GM23338 (cell line): ENCODE measurements around the gene CRYAB. TPM values are rescaled to one million over a fixed set of nuclear protein-coding genes. Genes with fewer than 3 reads are reported as not detected.

ENCODE experiments used
- ATAC-seq: fragments of 200-7000 bp; cut with Tn5 transposase; 3 replicates; pipeline ENCODE4 v1.9.1; 2020
- DNase-seq: peaks from one replicate; pipeline ENCODE4 v3.0.0-alpha.2; 2015; ENCODE audit warnings: low spot score
- H2AFZ ChIP-seq: fragments of 200-600 bp; sonication (generic); 2 replicates; pipeline ENCODE4 v1.8.0; 2016; ENCODE audit warnings: antibody characterized with exemption, mild to moderate bottlenecking, moderate library complexity
- H3F3A ChIP-seq: fragments of 200-600 bp; sonication (generic); replicated peaks from 2 replicates; pipeline ENCODE4 v1.8.0; 2017; ENCODE audit warnings: antibody characterized with exemption, mixed run types, low read depth
- H3K27ac ChIP-seq: fragments of 200-600 bp; sonication (generic); 2 replicates; pipeline ENCODE4 v1.6.1; 2016; ENCODE audit warnings: low read depth
- H3K27me3 ChIP-seq: fragments of 200-600 bp; sonication (generic); 2 replicates; pipeline ENCODE4 v1.8.0; 2016; ENCODE audit warnings: mild to moderate bottlenecking, mixed run types, moderate library complexity; ENCODE audit not compliant: insufficient read depth
- H3K36me3 ChIP-seq: fragments of 200-600 bp; sonication (generic); 2 replicates; pipeline ENCODE4 v1.8.0; 2016; ENCODE audit warnings: mild to moderate bottlenecking; ENCODE audit not compliant: insufficient read depth
- H3K4me1 ChIP-seq: fragments of 200-600 bp; sonication (generic); 2 replicates; pipeline ENCODE4 v1.8.0; 2016; ENCODE audit warnings: mild to moderate bottlenecking, moderate library complexity; ENCODE audit not compliant: insufficient read depth
- H3K4me2 ChIP-seq: fragments of 200-600 bp; sonication (generic); 2 replicates; pipeline ENCODE4 v1.7.1; 2017; ENCODE audit warnings: mixed run types
- H3K4me3 ChIP-seq: fragments of 200-600 bp; sonication (generic); 2 replicates; pipeline ENCODE4 v1.6.1; 2016; ENCODE audit warnings: mixed run types
- H3K79me2 ChIP-seq: fragments of 200-600 bp; sonication (generic); replicated peaks from 2 replicates; pipeline ENCODE4 v1.8.0; 2017; ENCODE audit warnings: mild to moderate bottlenecking; ENCODE audit not compliant: insufficient read depth
- H3K9me2 ChIP-seq: fragments of 200-600 bp; sonication (generic); 2 replicates; pipeline ENCODE4 v1.8.0; 2017; ENCODE audit not compliant: insufficient read depth
- H4K20me1 ChIP-seq: fragments of 200-600 bp; sonication (generic); replicated peaks from 2 replicates; pipeline ENCODE4 v1.8.0; 2017; ENCODE audit warnings: mild to moderate bottlenecking; ENCODE audit not compliant: insufficient read depth
- H3K27ac Mint-ChIP-seq: 2 replicates; pipeline ENCODE4 v1.8.0; 2020; ENCODE audit warnings: inconsistent platforms, mild to moderate bottlenecking, moderate library complexity, mixed read lengths
- H3K27me3 Mint-ChIP-seq: 3 replicates; pipeline ENCODE4 v1.8.0; 2022; ENCODE audit warnings: low read depth, mild to moderate bottlenecking, moderate library complexity, mixed read lengths, inconsistent platforms; ENCODE audit not compliant: insufficient read depth, poor library complexity
- H3K36me3 Mint-ChIP-seq: 3 replicates; pipeline ENCODE4 v1.8.0; 2021; ENCODE audit warnings: low read depth, mild to moderate bottlenecking, inconsistent platforms, moderate library complexity, mixed read lengths
- H3K4me1 Mint-ChIP-seq: 3 replicates; pipeline ENCODE4 v1.8.0; 2020; ENCODE audit warnings: mild to moderate bottlenecking, inconsistent platforms, mixed read lengths
- H3K4me3 Mint-ChIP-seq: 3 replicates; pipeline ENCODE4 v1.8.0; 2021; ENCODE audit warnings: moderate library complexity, mild to moderate bottlenecking, inconsistent platforms, mixed read lengths
- H3K9me3 Mint-ChIP-seq: 3 replicates; pipeline ENCODE4 v1.8.0; 2020; ENCODE audit warnings: moderate library complexity, mild to moderate bottlenecking, inconsistent platforms, mixed read lengths
- CREB1 ChIP-seq: fragments of 250-450 bp; sonication (Bioruptor Pico); IDR thresholded peaks from 2 replicates; pipeline ENCODE4 v1.5.0; 2020; ENCODE audit warnings: low read depth, mild to moderate bottlenecking, moderate library complexity
- EZH2 ChIP-seq: fragments of 200-600 bp; sonication (generic); IDR thresholded peaks from one replicate; pipeline ENCODE4 v1.8.0; 2017; ENCODE audit warnings: antibody characterized with exemption, mild to moderate bottlenecking, low read depth; ENCODE audit not compliant: unreplicated experiment
- EZH2phosphoT487 ChIP-seq: fragments of 200-600 bp; sonication (generic); IDR thresholded peaks from one replicate; pipeline ENCODE4 v1.8.1; 2018; ENCODE audit warnings: antibody characterized with exemption; ENCODE audit not compliant: unreplicated experiment
- JUNB ChIP-seq: IDR thresholded peaks from one replicate; pipeline ENCODE4 v1.6.1; 2016; ENCODE audit warnings: antibody characterized with exemption; ENCODE audit not compliant: unreplicated experiment
- NANOG ChIP-seq: IDR thresholded peaks from 2 replicates; pipeline ENCODE4 v1.6.1; 2016; ENCODE audit warnings: antibody characterized with exemption, borderline replicate concordance
- POLR2AphosphoS5 ChIP-seq: IDR thresholded peaks from 2 replicates; pipeline ENCODE4 v1.6.1; 2016; ENCODE audit warnings: antibody characterized with exemption, low read depth
- STAT1 ChIP-seq: IDR thresholded peaks from one replicate; pipeline ENCODE4 v1.6.1; 2016; ENCODE audit warnings: antibody characterized with exemption; ENCODE audit not compliant: unreplicated experiment
- ZNF114 ChIP-seq: fragments of 250-450 bp; sonication (Bioruptor Pico); IDR thresholded peaks from 2 replicates; pipeline ENCODE4 v1.5.0; 2020; ENCODE audit warnings: mild to moderate bottlenecking, moderate library complexity
- polyA plus RNA-seq: library from polyadenylated mRNA; unstranded; fragments of >200 nt; fragmentation: Nextera tagmentation; extraction: Ambion mirVana; gene quantifications from 2 replicates; pipeline ENCODE4 v1.2.1, GENCODE V29; 2016
- total RNA-seq: library from RNA; depleted of rRNA; stranded (reverse); fragments of >200 nt; shearing (Covaris generic); gene quantifications from 2 replicates; pipeline ENCODE4 v1.2.3, GENCODE V29; 2014
- TF ChIP-seq, protein P1 (sequence below): IDR thresholded peaks from 2 replicates; pipeline ENCODE4 v1.6.1; 2016; ENCODE audit warnings: antibody characterized with exemption
- TF ChIP-seq, protein P2 (sequence below), 2 experiments: fragments of 200-600 bp in 1 of 2; sonication (generic) in 1 of 2; conservative IDR thresholded peaks; 2 replicates each; pipeline versions ENCODE4 v1.5.1 to v1.6.1; 2016 to 2017; ENCODE audit warnings: antibody characterized with exemption in 2 of 2, low read depth in 2 of 2, mild to moderate bottlenecking in 2 of 2, moderate library complexity in 1 of 2
- TF ChIP-seq, protein P3 (sequence below): IDR thresholded peaks from one replicate; pipeline ENCODE4 v1.6.1; 2018; ENCODE audit warnings: antibody characterized with exemption; ENCODE audit not compliant: unreplicated experiment
- TF ChIP-seq, protein P4 (sequence below): fragments of 250-450 bp; sonication (Bioruptor Pico); IDR thresholded peaks from 2 replicates; pipeline ENCODE4 v1.5.0; 2020; ENCODE audit warnings: mild to moderate bottlenecking, moderate library complexity

The CRYAB gene
- total and polyA plus RNA-seq, 2 experiments from 2014 or later, result 6.1 to 9.6 TPM

DNA sequence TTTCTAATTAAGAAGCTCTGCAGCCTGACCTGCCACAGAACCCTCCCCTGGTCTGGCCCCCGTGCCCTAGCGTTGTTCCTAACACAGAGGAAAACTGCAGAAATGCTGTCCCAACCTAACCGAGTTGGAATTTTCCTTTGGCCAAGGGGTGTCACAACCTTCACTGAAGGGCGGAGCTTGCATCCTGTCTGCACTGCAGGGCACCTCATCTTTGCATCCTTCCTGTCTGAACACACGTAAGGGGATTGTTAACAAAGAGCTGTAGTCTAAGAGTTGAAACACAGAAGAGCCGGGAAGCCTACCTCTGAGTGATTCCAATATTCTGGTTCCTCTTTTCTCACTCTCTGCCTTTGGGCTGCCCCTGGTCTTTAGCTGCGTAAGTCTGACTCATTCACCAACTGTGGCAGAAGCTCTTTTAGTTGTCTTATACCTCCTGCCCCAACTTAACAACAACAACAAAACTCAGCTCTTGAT lies 27.2 kb upstream of the CRYAB start (continued):
- TF ChIP-seq, protein P1, sequence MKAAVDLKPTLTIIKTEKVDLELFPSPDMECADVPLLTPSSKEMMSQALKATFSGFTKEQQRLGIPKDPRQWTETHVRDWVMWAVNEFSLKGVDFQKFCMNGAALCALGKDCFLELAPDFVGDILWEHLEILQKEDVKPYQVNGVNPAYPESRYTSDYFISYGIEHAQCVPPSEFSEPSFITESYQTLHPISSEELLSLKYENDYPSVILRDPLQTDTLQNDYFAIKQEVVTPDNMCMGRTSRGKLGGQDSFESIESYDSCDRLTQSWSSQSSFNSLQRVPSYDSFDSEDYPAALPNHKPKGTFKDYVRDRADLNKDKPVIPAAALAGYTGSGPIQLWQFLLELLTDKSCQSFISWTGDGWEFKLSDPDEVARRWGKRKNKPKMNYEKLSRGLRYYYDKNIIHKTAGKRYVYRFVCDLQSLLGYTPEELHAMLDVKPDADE, result no peak
- TF ChIP-seq STAT1 (no peak), EZH2phosphoT487 (no peak), EZH2 (no peak), POLR2AphosphoS5 (no peak), CREB1 (no peak)
- TF ChIP-seq, protein P2, sequence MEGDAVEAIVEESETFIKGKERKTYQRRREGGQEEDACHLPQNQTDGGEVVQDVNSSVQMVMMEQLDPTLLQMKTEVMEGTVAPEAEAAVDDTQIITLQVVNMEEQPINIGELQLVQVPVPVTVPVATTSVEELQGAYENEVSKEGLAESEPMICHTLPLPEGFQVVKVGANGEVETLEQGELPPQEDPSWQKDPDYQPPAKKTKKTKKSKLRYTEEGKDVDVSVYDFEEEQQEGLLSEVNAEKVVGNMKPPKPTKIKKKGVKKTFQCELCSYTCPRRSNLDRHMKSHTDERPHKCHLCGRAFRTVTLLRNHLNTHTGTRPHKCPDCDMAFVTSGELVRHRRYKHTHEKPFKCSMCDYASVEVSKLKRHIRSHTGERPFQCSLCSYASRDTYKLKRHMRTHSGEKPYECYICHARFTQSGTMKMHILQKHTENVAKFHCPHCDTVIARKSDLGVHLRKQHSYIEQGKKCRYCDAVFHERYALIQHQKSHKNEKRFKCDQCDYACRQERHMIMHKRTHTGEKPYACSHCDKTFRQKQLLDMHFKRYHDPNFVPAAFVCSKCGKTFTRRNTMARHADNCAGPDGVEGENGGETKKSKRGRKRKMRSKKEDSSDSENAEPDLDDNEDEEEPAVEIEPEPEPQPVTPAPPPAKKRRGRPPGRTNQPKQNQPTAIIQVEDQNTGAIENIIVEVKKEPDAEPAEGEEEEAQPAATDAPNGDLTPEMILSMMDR (conservative IDR thresholded peaks at IDR 0.05; ENCODE audit: low read depth in 2 of 2), result no peak
- TF ChIP-seq, protein P3, sequence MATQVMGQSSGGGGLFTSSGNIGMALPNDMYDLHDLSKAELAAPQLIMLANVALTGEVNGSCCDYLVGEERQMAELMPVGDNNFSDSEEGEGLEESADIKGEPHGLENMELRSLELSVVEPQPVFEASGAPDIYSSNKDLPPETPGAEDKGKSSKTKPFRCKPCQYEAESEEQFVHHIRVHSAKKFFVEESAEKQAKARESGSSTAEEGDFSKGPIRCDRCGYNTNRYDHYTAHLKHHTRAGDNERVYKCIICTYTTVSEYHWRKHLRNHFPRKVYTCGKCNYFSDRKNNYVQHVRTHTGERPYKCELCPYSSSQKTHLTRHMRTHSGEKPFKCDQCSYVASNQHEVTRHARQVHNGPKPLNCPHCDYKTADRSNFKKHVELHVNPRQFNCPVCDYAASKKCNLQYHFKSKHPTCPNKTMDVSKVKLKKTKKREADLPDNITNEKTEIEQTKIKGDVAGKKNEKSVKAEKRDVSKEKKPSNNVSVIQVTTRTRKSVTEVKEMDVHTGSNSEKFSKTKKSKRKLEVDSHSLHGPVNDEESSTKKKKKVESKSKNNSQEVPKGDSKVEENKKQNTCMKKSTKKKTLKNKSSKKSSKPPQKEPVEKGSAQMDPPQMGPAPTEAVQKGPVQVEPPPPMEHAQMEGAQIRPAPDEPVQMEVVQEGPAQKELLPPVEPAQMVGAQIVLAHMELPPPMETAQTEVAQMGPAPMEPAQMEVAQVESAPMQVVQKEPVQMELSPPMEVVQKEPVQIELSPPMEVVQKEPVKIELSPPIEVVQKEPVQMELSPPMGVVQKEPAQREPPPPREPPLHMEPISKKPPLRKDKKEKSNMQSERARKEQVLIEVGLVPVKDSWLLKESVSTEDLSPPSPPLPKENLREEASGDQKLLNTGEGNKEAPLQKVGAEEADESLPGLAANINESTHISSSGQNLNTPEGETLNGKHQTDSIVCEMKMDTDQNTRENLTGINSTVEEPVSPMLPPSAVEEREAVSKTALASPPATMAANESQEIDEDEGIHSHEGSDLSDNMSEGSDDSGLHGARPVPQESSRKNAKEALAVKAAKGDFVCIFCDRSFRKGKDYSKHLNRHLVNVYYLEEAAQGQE, result no peak

DNA sequence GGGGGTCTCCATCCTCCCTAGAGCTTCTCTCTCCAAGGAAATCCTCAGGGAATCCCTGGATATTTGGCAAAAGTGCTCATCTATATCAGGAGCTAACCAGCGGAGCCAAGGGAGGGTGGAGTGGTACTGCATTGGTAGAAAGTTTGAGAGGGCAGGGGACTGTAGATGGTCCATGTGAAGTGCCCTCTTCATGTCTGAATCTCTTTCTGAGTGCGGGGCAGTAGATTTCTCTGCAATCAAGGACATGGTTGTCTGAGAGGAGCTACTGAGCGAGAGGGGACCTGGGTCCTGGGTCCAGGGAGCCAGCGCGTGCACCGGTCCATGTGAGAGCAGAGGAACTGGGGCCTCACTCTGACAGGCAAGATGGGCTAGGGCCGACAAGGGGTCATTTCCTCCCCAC lies 26.3 kb upstream of the CRYAB start:
- Mint-ChIP-seq H3K9me3 (no peaks in the 10 kb centered on the region; the same call in 2 of the 3 replicates), H3K27ac (no peak overlapping the region), H3K4me3 (peak overlapping the region; percentile 81), H3K36me3 (no peaks in the 10 kb centered on the region; the same call in 2 of the 3 replicates), H3K4me1 (peaks cover 42% of the 10 kb centered on the region), H3K27me3 (peaks cover 5% of the 10 kb centered on the region)
- Histone ChIP-seq H3K36me3 (no peaks in the 10 kb centered on the region), H3K27ac (peak overlapping the region; percentile 80), H3K4me1 (peaks cover 38% of the 10 kb centered on the region), H3K27me3 (no peaks in the 10 kb centered on the region), H2AFZ (peak overlapping the region; percentile 95), H3K79me2 (peaks cover 17% of the 10 kb centered on the region; the same call in 1 of the 2 replicates), H3K4me2 (peak overlapping the region; percentile 92), H3K4me3 (peak overlapping the region; percentile 83), H3F3A (peaks cover 14% of the 10 kb centered on the region; the same call in 1 of the 2 replicates), H3K9me2 (no peaks in the 10 kb centered on the region), H4K20me1 (no peaks in the 10 kb centered on the region)
- DNase-seq, result peak; percentile 36
- ATAC-seq, result peak; percentile 16
- TF ChIP-seq, protein P4, sequence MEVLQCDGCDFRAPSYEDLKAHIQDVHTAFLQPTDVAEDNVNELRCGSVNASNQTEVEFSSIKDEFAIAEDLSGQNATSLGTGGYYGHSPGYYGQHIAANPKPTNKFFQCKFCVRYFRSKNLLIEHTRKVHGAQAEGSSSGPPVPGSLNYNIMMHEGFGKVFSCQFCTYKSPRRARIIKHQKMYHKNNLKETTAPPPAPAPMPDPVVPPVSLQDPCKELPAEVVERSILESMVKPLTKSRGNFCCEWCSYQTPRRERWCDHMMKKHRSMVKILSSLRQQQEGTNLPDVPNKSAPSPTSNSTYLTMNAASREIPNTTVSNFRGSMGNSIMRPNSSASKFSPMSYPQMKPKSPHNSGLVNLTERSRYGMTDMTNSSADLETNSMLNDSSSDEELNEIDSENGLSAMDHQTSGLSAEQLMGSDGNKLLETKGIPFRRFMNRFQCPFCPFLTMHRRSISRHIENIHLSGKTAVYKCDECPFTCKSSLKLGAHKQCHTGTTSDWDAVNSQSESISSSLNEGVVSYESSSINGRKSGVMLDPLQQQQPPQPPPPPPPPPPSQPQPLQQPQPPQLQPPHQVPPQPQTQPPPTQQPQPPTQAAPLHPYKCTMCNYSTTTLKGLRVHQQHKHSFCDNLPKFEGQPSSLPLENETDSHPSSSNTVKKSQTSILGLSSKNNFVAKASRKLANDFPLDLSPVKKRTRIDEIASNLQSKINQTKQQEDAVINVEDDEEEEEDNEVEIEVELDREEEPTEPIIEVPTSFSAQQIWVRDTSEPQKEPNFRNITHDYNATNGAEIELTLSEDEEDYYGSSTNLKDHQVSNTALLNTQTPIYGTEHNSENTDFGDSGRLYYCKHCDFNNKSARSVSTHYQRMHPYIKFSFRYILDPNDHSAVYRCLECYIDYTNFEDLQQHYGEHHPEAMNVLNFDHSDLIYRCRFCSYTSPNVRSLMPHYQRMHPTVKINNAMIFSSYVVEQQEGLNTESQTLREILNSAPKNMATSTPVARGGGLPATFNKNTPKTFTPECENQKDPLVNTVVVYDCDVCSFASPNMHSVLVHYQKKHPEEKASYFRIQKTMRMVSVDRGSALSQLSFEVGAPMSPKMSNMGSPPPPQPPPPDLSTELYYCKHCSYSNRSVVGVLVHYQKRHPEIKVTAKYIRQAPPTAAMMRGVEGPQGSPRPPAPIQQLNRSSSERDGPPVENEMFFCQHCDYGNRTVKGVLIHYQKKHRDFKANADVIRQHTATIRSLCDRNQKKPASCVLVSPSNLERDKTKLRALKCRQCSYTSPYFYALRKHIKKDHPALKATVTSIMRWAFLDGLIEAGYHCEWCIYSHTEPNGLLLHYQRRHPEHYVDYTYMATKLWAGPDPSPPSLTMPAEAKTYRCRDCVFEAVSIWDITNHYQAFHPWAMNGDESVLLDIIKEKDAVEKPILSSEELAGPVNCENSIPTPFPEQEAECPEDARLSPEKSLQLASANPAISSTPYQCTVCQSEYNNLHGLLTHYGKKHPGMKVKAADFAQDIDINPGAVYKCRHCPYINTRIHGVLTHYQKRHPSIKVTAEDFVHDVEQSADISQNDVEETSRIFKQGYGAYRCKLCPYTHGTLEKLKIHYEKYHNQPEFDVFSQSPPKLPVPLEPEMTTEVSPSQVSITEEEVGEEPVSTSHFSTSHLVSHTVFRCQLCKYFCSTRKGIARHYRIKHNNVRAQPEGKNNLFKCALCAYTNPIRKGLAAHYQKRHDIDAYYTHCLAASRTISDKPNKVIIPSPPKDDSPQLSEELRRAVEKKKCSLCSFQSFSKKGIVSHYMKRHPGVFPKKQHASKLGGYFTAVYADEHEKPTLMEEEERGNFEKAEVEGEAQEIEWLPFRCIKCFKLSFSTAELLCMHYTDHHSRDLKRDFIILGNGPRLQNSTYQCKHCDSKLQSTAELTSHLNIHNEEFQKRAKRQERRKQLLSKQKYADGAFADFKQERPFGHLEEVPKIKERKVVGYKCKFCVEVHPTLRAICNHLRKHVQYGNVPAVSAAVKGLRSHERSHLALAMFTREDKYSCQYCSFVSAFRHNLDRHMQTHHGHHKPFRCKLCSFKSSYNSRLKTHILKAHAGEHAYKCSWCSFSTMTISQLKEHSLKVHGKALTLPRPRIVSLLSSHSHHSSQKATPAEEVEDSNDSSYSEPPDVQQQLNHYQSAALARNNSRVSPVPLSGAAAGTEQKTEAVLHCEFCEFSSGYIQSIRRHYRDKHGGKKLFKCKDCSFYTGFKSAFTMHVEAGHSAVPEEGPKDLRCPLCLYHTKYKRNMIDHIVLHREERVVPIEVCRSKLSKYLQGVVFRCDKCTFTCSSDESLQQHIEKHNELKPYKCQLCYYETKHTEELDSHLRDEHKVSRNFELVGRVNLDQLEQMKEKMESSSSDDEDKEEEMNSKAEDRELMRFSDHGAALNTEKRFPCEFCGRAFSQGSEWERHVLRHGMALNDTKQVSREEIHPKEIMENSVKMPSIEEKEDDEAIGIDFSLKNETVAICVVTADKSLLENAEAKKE, result no peak
- no peak for TF ChIP-seq ZNF114 (CRISPR knock-in tag)
- no peak for TF ChIP-seq EZH2phosphoT487
- TF ChIP-seq, protein P1, result no peak
- no peak for TF ChIP-seq NANOG
- no peak for TF ChIP-seq JUNB
